Activated CD4-positive, alpha-beta T cell treated with anti-CD3 and anti-CD28 coated beads, Interleukin-2, Interleukin-6, amounts not matched to agents 100 ng/mL and 50 ng/mL, durations not matched to agents 16 hours and 8 hours (primary cell): ENCODE data around the gene LCNL1.
"Not testable (repeated sequence)": the region's sequence is repeated elsewhere in the genome, so short reads cannot be mapped to it uniquely, and the experiment has no call there.

Experiments
- DNase-seq: peaks from one replicate; pipeline ENCODE4 v3.0.0-alpha.2; 2020

The LCNL1 gene

GRCh38 chr9:137028263-137029057 lies 45.7 kb downstream of the LCNL1 start:
- DNase-seq: peak; percentile 89

- peak; percentile 92 for DNase-seq
Measured at GRCh38 chr9:137029058-137029936, 46.5 kb downstream of the LCNL1 start.

- peak; percentile 54 for DNase-seq
Measured at GRCh38 chr9:137030006-137030405, 47.2 kb downstream of the LCNL1 start.

GRCh38 chr9:137030538-137031527 lies 48.0 kb downstream of the LCNL1 start:
- peak; percentile 91 for DNase-seq

GRCh38 chr9:137031904-137032640 lies 49.3 kb downstream of the LCNL1 start, which contains the start of gene FUT7:
Gene FUT7, minus strand, starts transcription at chr9:137032088. Its CDS starts 97 bp downstream, at chr9:137031991.
- peak; percentile 87 for DNase-seq

- peak; percentile 67 for DNase-seq
Measured at GRCh38 chr9:137032858-137033257, 50.1 kb downstream of the LCNL1 start.

GRCh38 chr9:137033481-137033880 lies 50.7 kb downstream of the LCNL1 start:
- DNase-seq: not testable (repeated sequence)

GRCh38 chr9:137034039-137034708 lies 51.4 kb downstream of the LCNL1 start:
- DNase-seq: no peak

GRCh38 chr9:137034709-137035506 lies 52.1 kb downstream of the LCNL1 start:
- peak; percentile 95 for DNase-seq
